HG02759 (cell line): ENCODE results near the gene CXCL13.
"Not testable (repeated sequence)": the region's sequence is repeated elsewhere in the genome, so short reads cannot be mapped to it uniquely, and the experiment has no call there.

Experiments
- ATAC-seq: cut with Tn5 transposase; IDR thresholded peaks from one replicate; pipeline ENCODE4 v1.9.1; 2021; ENCODE audit warnings: mild to moderate bottlenecking, moderate library complexity; ENCODE audit not compliant: unreplicated experiment

The CXCL13 gene

DNA sequence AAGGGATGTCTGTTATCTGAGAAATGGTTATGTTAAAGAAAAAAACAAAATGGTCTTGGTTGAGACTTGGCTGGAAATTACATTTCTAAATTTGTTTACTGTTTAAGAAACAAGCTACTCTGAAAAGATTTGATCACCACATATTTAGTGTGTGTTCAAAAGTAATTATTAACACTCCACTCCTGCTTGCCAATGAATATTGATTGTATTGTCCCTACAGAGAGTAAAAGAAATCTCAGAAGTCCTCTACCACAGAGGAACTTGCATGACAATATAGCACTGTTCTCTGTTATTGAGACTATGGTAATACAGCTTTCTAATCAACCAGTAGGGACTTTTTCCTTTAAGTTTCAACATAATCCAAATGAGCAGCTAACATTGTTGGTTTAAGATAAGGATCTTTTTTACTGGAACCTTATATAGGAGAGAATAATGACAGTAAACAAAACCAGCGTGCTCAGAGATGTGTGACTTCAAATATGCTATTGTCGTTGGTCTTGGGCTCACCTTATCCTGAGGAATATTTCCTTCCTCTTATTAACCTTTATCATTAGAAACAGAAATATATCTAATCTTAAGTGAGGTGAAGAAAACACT, 47.6 kb downstream of the CXCL13 start:
- ATAC-seq = no peak

DNA sequence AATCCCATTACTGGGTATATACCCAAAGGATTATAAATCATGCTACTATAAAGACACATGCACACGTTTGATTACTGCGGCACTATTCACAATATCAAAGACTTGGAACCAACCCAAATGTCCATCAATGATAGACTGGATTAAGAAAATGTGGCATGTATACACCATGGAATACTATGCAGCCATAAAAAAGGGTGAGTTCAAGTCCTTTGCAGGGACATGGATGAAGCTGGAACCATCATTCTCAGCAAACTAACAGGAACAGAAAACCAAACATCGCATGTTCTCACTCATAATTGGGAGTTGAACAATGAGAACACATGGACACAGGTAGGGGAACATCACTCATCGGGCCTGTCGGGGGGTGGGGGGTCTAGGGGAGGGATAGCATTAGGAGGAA, 54.7 kb downstream of the CXCL13 start:
- ATAC-seq = not testable (repeated sequence)
